MM.1S (cell line): ENCODE data around the gene DOCK4.

Source experiments
- EZH2 ChIP-seq: fragments of 300-600 bp; sonication (generic); optimal IDR thresholded peaks from 2 replicates; pipeline ENCODE3; 2017; ENCODE audit warnings: low read depth, mild to moderate bottlenecking, antibody characterized with exemption, low read length, mixed read lengths
- TF ChIP-seq, protein P1 (sequence below): fragments of 300-600 bp; sonication (generic); IDR thresholded peaks from 2 replicates; pipeline ENCODE4 v1.5.1; 2016; ENCODE audit warnings: antibody characterized with exemption, low read length, mixed read lengths

DNA sequence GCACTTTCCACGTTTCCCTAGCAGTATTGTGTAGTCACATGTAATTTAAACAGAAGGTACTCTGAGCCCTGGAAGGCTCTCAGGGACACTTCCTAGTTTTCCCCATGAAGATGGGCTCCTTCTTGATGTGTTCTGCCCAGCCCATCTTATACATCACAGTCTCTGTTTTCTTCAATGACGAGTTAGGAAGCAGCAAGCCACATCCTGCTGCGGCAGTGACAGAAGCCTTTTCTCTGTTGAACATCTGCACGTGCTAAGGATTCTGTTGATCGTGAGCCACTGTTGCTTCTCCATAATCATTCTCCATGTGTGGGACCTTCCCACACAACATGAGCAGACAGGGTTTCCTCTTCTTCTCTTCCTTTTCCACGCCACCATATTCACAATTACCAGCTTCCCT is 346.0 kb downstream of the DOCK4 start:
- no peak for TF ChIP-seq EZH2
- TF ChIP-seq, protein P1, sequence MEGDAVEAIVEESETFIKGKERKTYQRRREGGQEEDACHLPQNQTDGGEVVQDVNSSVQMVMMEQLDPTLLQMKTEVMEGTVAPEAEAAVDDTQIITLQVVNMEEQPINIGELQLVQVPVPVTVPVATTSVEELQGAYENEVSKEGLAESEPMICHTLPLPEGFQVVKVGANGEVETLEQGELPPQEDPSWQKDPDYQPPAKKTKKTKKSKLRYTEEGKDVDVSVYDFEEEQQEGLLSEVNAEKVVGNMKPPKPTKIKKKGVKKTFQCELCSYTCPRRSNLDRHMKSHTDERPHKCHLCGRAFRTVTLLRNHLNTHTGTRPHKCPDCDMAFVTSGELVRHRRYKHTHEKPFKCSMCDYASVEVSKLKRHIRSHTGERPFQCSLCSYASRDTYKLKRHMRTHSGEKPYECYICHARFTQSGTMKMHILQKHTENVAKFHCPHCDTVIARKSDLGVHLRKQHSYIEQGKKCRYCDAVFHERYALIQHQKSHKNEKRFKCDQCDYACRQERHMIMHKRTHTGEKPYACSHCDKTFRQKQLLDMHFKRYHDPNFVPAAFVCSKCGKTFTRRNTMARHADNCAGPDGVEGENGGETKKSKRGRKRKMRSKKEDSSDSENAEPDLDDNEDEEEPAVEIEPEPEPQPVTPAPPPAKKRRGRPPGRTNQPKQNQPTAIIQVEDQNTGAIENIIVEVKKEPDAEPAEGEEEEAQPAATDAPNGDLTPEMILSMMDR: no peak
